Esophagus muscularis mucosa (tissue), 4 donors: ENCODE measurements around the gene OR4D2. TPM values are rescaled to one million over a fixed set of nuclear protein-coding genes. Genes with fewer than 3 reads are reported as not detected.

Experiments used
- DNase-seq: peaks from one replicate; pipeline ENCODE4 v3.0.0-alpha.2; 2017; ENCODE audit errors: extremely low spot score
- H3K27ac ChIP-seq, 4 donors: fragments of 200-600 bp; sonication (generic); replicated peaks in 1 of 4; 1 replicate in 3 of 4; 2 replicates in 1 of 4; pipeline ENCODE4 v1.5.1; 2016 to 2019; ENCODE audit warnings: mild to moderate bottlenecking in 1 of 4
- H3K27me3 ChIP-seq, 4 donors: fragments of 200-600 bp; sonication (generic); one replicate each; pipeline versions ENCODE4 v1.5.1 to v1.6.0; 2016 to 2019
- H3K36me3 ChIP-seq, 4 donors: fragments of 200-600 bp; sonication (generic); one replicate each; pipeline ENCODE4 v1.5.1; 2016 to 2019
- H3K4me1 ChIP-seq, 4 donors: fragments of 200-600 bp; sonication (generic); one replicate each; pipeline ENCODE4 v1.5.1; 2016 to 2019
- H3K4me3 ChIP-seq, 4 donors: fragments of 200-600 bp; sonication (generic); 1 replicate in 2 of 4; 2 replicates in 2 of 4; pipeline ENCODE4 v1.5.1; 2016 to 2019; ENCODE audit warnings: mild to moderate bottlenecking in 4 of 4, moderate library complexity in 1 of 4
- H3K9me3 ChIP-seq, 4 donors: fragments of 200-600 bp; sonication (generic); 1 replicate in 3 of 4; 2 replicates in 1 of 4; pipeline ENCODE4 v1.5.1; 2016 to 2019
- EP300 ChIP-seq: sonication (generic); formaldehyde crosslinking; IDR thresholded peaks from one replicate; pipeline ENCODE4 v1.6.1; 2017; ENCODE audit warnings: antibody characterized with exemption
- POLR2A ChIP-seq: fragments of 450-650 bp; IDR thresholded peaks from one replicate; pipeline ENCODE4 v1.6.1; 2017; ENCODE audit warnings: antibody characterized with exemption, moderate library complexity, mild to moderate bottlenecking, low read depth
- POLR2AphosphoS5 ChIP-seq, 2 donors: sonication (generic); formaldehyde crosslinking; IDR thresholded peaks; one replicate each; pipeline ENCODE4 v1.6.1; 2017; ENCODE audit warnings: antibody characterized with exemption in 2 of 2
- WGBS: methylation state at CpG from one replicate; pipeline ENCODE4 v1.1.5; 2018; 5-methylcytosine and 5-hydroxymethylcytosine counted together
- intact Hi-C: fragments of 100-400 bp; cut with DNase I; formaldehyde crosslinking; loops from one replicate; pipeline ENCODE4 v1.15.1; 2023
- total RNA-seq, 4 donors: library from RNA; depleted of rRNA; stranded (reverse); fragments of >200 nt; gene quantifications; one replicate each; pipeline versions ENCODE4 v1.1.0 to v1.2.1, GENCODE V29; 2016
- TF ChIP-seq, protein P1 (sequence below), 3 experiments: fragments of 200-600 bp in 2 of 3; fragments of 450-650 bp in 1 of 3; sonication (generic) in 2 of 3; IDR thresholded peaks; one replicate each; pipeline ENCODE4 v1.5.1; 2017 to 2019; ENCODE audit warnings: antibody characterized with exemption in 3 of 3, mild to moderate bottlenecking in 2 of 3, moderate library complexity in 1 of 3

The OR4D2 gene
- total RNA-seq, 4 donors from 2014 or later: not detected

DNA sequence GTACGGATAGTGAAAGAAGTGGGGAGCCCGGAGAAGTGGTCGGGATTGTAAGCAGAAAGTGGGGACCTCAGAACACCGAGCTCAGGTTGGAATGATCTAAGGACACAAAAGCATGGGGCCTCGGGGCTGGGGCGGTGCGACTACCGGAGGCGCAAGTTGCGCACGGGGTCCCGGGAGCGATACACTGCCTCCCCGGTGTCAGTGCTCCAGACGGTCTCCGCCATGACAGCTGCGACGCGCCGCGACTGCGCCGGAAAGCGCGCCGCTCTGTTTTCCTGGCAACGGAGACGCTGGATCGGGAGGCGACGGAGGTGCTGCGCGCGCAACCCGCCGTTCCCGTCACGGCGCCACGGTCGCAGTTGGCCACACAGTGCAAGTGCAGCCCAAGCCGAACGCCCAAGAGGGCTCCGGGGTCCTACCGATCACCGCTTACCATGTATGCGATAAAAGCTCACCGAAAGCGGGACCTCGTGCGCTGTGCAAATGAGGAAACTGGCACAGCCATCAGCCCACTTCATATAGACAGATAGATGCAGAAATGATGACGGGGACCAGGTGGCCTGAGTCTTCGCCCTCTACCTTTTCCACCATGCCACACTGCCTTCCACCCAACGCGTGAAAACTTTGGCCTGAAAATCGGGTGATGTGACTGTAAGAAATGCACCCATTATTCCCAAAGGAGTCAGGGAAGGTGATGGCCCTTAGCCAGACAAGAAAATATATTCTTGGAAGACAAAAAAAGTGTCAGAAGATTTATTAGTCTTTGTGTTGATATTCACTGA is 52.4 kb downstream of the OR4D2 start, which contains the start of gene MKS1:
Gene MKS1 (minus strand): TSS at position 249 of the 782 bp plus-strand sequence. CDS start 25 bp downstream, at position 224.
- no peaks in the 10 kb centered on the region for H3K9me3 ChIP-seq
- H3K4me1 ChIP-seq: peaks cover 7 to 15% (median 10%) of the 10 kb centered on the region in 4 donors
- peak within 1 kb of the TSS; percentile 72 to 83 (median 78) for H3K27ac ChIP-seq
- 3% methylated on average over 34 of the region's 56 CpGs for whole genome bisulfite sequencing
- intact Hi-C loops: no loop called here
- H3K4me3 ChIP-seq: peak within 1 kb of the TSS; percentile 67 to 85 (median 73)
- peaks cover 5 to 28% (median 19%) of the 10 kb centered on the region in 4 donors for H3K36me3 ChIP-seq
- TF ChIP-seq POLR2A (no peak), POLR2AphosphoS5 (IDR thresholded peaks at IDR 0.05) (peak; percentile 84 to 96), EP300 (no peak)
- TF ChIP-seq, protein P1, sequence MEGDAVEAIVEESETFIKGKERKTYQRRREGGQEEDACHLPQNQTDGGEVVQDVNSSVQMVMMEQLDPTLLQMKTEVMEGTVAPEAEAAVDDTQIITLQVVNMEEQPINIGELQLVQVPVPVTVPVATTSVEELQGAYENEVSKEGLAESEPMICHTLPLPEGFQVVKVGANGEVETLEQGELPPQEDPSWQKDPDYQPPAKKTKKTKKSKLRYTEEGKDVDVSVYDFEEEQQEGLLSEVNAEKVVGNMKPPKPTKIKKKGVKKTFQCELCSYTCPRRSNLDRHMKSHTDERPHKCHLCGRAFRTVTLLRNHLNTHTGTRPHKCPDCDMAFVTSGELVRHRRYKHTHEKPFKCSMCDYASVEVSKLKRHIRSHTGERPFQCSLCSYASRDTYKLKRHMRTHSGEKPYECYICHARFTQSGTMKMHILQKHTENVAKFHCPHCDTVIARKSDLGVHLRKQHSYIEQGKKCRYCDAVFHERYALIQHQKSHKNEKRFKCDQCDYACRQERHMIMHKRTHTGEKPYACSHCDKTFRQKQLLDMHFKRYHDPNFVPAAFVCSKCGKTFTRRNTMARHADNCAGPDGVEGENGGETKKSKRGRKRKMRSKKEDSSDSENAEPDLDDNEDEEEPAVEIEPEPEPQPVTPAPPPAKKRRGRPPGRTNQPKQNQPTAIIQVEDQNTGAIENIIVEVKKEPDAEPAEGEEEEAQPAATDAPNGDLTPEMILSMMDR (IDR thresholded peaks at IDR 0.05): peak; percentile 49 to 88 (median 69)
- H3K27me3 ChIP-seq: no peaks in the 10 kb centered on the region
- DNase-seq: peak; percentile 97

DNA sequence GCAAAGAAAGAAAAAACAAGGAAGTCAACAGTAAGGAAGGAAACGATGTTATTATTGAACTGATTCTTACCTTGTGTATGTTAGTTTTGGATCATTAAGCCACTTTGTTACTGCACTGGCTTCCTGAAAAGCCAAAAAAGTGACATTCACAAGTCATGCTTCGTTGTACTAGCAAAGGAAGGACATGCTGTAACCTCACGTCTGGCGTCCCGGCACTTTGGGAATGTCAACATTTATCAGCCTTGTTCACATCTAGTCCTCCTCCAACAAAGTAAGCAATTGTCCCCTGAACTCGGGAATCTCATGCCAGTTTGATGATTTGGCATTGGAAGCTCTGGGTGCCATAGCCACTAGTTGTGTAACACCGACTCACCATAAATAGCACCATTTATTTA is 53.0 kb downstream of the OR4D2 start:
- no peak for TF ChIP-seq POLR2AphosphoS5 (IDR thresholded peaks at IDR 0.05)
- TF ChIP-seq POLR2A: no peak
- TF ChIP-seq, protein P1 (IDR thresholded peaks at IDR 0.05): no peak
- no peak for TF ChIP-seq EP300
- no peaks in the 10 kb centered on the region for H3K27me3 ChIP-seq
- no peak for DNase-seq
- peaks cover 0 to 22% (median 15%) of the 10 kb centered on the region in 4 donors for H3K36me3 ChIP-seq
- 60% methylated on average over 7 of the region's 7 CpGs for WGBS
- intact Hi-C loops: no loop called here
- H3K27ac ChIP-seq: peak overlapping the region; percentile 72 to 83 (median 78)
- peak overlapping the region; percentile 67 to 85 (median 73) for H3K4me3 ChIP-seq
- peaks cover 7 to 15% (median 10%) of the 10 kb centered on the region in 4 donors for H3K4me1 ChIP-seq
- no peaks in the 10 kb centered on the region for H3K9me3 ChIP-seq

Other genes with a start within 250 kb of the OR4D2 start
- 10 to 100 TPM; 30.3 to 72.2 (median 51.2) TPM for gene CUEDC1, start 211.6 kb upstream of the OR4D2 start, total RNA-seq
- 100 to 1,000 TPM in 3 of 4 donors, 10 to 100 TPM in 1; 98.9 to 154 (median 121) TPM for gene VEZF1, start 178.7 kb upstream of the OR4D2 start, total RNA-seq
- 100 to 1,000 TPM; 136 to 185 (median 156) TPM for gene SRSF1, start 159.7 kb upstream of the OR4D2 start, total RNA-seq
- 10 to 100 TPM; 22.2 to 37.0 (median 36.3) TPM for gene DYNLL2, start 83.6 kb upstream of the OR4D2 start, total RNA-seq
- gene OR4D1, start 18.6 kb upstream of the OR4D2 start, total RNA-seq: not detected
- gene EPX, start 25.7 kb downstream of the OR4D2 start, total RNA-seq: not detected
- 10 to 100 TPM in 1 of 4 donors, 1 to 10 TPM in 3; 6.2 to 12.5 (median 6.9) TPM for gene MKS1, start 52.3 kb downstream of the OR4D2 start, total RNA-seq
- gene LPO, start 71.6 kb downstream of the OR4D2 start, total RNA-seq: not detected
- gene MPO, start 114.0 kb downstream of the OR4D2 start, total RNA-seq: under 1 TPM in 2 of 4 donors, not detected in 2; 0.23 to 0.66 TPM
- 10 to 100 TPM in 3 of 4 donors, 1 to 10 TPM in 1; 10.0 to 19.0 (median 16.0) TPM for gene TSPOAP1, start 161.8 kb downstream of the OR4D2 start, total RNA-seq
- 10 to 100 TPM; 35.3 to 59.6 (median 47.0) TPM for gene SUPT4H1, start 185.2 kb downstream of the OR4D2 start, total RNA-seq